Kidney (tissue), 14 donors: ENCODE data around the gene HOXD12. TPM values are rescaled to one million over a fixed set of nuclear protein-coding genes. Genes with fewer than 3 reads are reported as not detected.

ENCODE experiments used
- DNase-seq, 5 donors: peaks; one replicate each; pipeline ENCODE4 v3.0.0-alpha.2; 2013 to 2020
- FAIRE-seq: peaks from 2 replicates; lab custom pipeline; 2012; peaks lifted over from hg19 to GRCh38; lab: Jason Lieb, UNC
- H3K27ac ChIP-seq, 2 donors: one replicate each; pipeline ENCODE4 v1.7.0; 2013; ENCODE audit warnings: low read depth in 2 of 2, low read length in 2 of 2, inconsistent platforms in 1 of 2
- H3K27me3 ChIP-seq: one replicate; pipeline ENCODE4 v1.7.1; 2013; ENCODE audit warnings: low read length, inconsistent platforms; ENCODE audit not compliant: control insufficient read depth, insufficient read depth
- H3K36me3 ChIP-seq, 3 donors: one replicate each; pipeline versions ENCODE4 v1.7.0 to v1.7.1; 2013; ENCODE audit warnings: low read length in 3 of 3, control low read depth in 1 of 3, inconsistent platforms in 1 of 3; ENCODE audit not compliant: insufficient read depth in 3 of 3, control insufficient read depth in 2 of 3
- H3K4me1 ChIP-seq, 3 donors: one replicate each; pipeline versions ENCODE4 v1.7.0 to v1.7.1; 2013; ENCODE audit warnings: low read length in 3 of 3, inconsistent platforms in 1 of 3, low read depth in 1 of 3; ENCODE audit not compliant: control insufficient read depth in 2 of 3, insufficient read depth in 2 of 3
- H3K4me3 ChIP-seq, 3 donors: one replicate each; pipeline versions ENCODE4 v1.7.0 to v1.8.1; 2013; ENCODE audit warnings: low read length in 3 of 3, control low read depth in 1 of 3, inconsistent platforms in 1 of 3
- H3K9ac ChIP-seq, 3 donors: one replicate each; pipeline versions ENCODE4 v1.7.0 to v1.7.1; 2013; ENCODE audit warnings: low read length in 3 of 3, control low read depth in 1 of 3, inconsistent platforms in 1 of 3
- H3K9me3 ChIP-seq, 3 donors: one replicate each; pipeline versions ENCODE4 v1.7.0 to v1.7.1; 2013; ENCODE audit warnings: low read length in 3 of 3, control low read depth in 1 of 3, inconsistent platforms in 1 of 3; ENCODE audit not compliant: control insufficient read depth in 2 of 3, insufficient read depth in 1 of 3
- intact Hi-C: fragments of 100-400 bp; cut with DNase I; formaldehyde crosslinking; loops from one replicate; pipeline ENCODE4 v1.11.1; 2022
- microRNA-seq: library from miRNA; unstranded; fragments of <30 nt; microRNA quantifications from one replicate; pipeline ENCODE4 v1.2.0, GENCODE V29; 2020
- polyA plus RNA-seq: library from polyadenylated mRNA; stranded (reverse); fragments of 350-450 nt; fragmentation: Illumina TruSeq; extraction: RNeasy Lipid Tissue Mini Kit (QIAGEN cat#74804); gene quantifications from one replicate; pipeline ENCODE4 v1.2.3, GENCODE V29; 2014; ENCODE audit warnings: low read depth, low replicate concordance; ENCODE audit not compliant: insufficient read depth
- total RNA-seq: library from RNA; stranded (reverse); fragmentation: NEBNext Ultra II Directional; extraction: Animal tissue kit (Norgen Biotek cat#: 25700); gene quantifications from one replicate; pipeline ENCODE4 v1.2.1, GENCODE V29; 2021
- TF ChIP-seq, protein P1 (sequence below): IDR thresholded peaks from 3 replicates; pipeline ENCODE4 v1.5.1; 2012; ENCODE audit warnings: mild to moderate bottlenecking, moderate library complexity, borderline replicate concordance; ENCODE audit not compliant: insufficient read depth; ENCODE audit errors: extremely low read depth
- donor health status: control.
- donor health status: control.
- donor health status: control.
- donor health status: control.
- donor health status: control.
- donor health status: DM: yes; HTN: yes; CAD: no.
- donor health status: Normal renal cell carcinoma (clear cell type).

The HOXD12 gene
- total and polyA plus RNA-seq, 2 donors from 2014 or later: not detected

DNA sequence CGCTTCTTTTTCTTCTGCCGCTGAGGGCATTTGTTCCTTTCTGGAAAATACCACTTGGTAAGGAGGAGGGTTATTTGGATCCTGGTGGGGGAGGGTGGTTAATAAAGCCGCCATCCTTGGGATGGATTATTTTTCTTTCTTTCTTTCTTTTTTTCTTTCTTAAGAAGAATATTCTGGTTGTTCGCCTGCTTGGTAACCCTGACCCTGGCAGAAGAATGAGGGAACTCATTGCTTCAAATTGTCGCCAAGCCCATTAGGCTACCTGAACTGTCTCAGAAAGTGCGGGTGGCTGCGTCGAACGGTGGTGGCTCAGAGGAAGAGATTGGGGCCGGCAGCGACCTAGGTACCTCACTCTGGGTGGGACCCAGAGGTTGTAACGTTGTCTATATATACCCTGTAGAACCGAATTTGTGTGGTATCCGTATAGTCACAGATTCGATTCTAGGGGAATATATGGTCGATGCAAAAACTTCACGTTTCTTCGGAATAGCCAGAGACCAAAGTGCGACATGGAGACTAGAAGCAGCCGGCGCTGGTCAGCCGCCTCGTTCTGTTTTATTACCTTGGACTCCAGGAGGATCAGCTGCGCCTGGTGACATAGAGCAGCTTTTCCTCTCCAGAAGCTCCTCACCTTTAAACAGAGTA lies 50.5 kb downstream of the HOXD12 start:
- H3K27ac ChIP-seq: peak overlapping the region; percentile 89 to 93
- no peak for FAIRE-seq
- peak overlapping the region in 2 of 3 donors; percentile 33 to 78 for H3K9ac ChIP-seq
- TF ChIP-seq, protein P1, sequence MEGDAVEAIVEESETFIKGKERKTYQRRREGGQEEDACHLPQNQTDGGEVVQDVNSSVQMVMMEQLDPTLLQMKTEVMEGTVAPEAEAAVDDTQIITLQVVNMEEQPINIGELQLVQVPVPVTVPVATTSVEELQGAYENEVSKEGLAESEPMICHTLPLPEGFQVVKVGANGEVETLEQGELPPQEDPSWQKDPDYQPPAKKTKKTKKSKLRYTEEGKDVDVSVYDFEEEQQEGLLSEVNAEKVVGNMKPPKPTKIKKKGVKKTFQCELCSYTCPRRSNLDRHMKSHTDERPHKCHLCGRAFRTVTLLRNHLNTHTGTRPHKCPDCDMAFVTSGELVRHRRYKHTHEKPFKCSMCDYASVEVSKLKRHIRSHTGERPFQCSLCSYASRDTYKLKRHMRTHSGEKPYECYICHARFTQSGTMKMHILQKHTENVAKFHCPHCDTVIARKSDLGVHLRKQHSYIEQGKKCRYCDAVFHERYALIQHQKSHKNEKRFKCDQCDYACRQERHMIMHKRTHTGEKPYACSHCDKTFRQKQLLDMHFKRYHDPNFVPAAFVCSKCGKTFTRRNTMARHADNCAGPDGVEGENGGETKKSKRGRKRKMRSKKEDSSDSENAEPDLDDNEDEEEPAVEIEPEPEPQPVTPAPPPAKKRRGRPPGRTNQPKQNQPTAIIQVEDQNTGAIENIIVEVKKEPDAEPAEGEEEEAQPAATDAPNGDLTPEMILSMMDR: no peak
- intact Hi-C loops: loop anchor here (10.0 kb wide), 2 partner anchors 305 to 405 kb away; no protein-coding TSS in a partner anchor
- peak in 4 of 5 donors; percentile 39 to 63 (median 50) for DNase-seq
- H3K4me1 ChIP-seq: peaks cover 10 to 19% (median 14%) of the 10 kb centered on the region in 3 donors
- peak overlapping the region; percentile 11 to 75 (median 17) for H3K4me3 ChIP-seq
- H3K9me3 ChIP-seq: no peaks in the 10 kb centered on the region
- no peaks in the 10 kb centered on the region for H3K27me3 ChIP-seq
- H3K36me3 ChIP-seq: peaks cover 2 to 10% (median 6%) of the 10 kb centered on the region in 3 donors

DNA sequence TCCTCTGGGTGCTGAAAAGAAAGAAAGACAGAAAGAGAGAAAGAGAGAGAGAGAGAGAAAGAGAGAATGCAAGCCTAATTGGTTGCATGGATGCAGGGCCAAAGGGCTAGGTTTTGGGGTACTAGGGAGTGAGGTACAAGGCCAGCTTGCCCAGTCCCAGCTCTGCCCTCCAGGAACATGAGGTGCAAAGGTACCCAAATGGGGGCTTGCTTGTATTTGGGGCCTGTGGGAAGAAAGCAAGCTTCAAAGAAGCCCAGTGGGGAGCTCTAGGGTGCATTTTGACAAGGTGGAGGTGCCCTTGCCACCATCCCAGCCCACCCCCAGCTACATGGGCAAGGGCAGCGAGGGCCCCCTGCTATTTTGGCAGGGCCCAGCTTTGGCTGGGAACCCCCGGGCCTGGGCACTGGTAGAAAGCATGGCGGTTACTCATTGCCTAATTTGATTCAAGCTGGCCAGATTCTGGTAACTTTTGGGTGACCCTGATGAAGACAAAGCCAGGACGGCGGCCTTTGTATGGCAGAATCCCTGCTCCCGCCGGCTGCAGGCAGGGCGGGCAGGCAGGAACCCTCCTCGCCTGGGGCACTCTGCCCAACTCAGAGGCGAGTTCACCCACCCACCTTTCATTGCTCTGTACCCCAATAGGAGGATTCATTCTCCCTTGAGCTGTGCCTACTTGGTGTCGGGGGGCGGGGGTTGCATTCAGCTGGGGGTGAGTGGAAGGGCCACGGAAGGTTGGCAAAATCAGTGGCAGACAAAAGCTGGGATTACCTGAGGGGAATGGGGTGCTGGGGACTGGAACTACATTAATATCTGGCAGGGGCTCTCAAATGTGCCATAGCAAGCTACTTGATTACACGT lies 51.2 kb downstream of the HOXD12 start:
- Histone ChIP-seq H3K4me3 (peak overlapping the region; percentile 52 to 75 (median 64)), H3K27me3 (no peaks in the 10 kb centered on the region), H3K9me3 (no peaks in the 10 kb centered on the region), H3K36me3 (peaks cover 2 to 10% (median 6%) of the 10 kb centered on the region in 3 donors), H3K4me1 (peaks cover 7 to 13% (median 12%) of the 10 kb centered on the region in 3 donors), H3K9ac (peak overlapping the region in 2 of 3 donors; percentile 33 to 78), H3K27ac (peak overlapping the region; percentile 88 to 93)
- FAIRE-seq: no peak
- intact Hi-C loops: no loop called here
- DNase-seq: peak in 3 of 5 donors; percentile 39 to 69 (median 52)
- TF ChIP-seq, protein P1: no peak

DNA sequence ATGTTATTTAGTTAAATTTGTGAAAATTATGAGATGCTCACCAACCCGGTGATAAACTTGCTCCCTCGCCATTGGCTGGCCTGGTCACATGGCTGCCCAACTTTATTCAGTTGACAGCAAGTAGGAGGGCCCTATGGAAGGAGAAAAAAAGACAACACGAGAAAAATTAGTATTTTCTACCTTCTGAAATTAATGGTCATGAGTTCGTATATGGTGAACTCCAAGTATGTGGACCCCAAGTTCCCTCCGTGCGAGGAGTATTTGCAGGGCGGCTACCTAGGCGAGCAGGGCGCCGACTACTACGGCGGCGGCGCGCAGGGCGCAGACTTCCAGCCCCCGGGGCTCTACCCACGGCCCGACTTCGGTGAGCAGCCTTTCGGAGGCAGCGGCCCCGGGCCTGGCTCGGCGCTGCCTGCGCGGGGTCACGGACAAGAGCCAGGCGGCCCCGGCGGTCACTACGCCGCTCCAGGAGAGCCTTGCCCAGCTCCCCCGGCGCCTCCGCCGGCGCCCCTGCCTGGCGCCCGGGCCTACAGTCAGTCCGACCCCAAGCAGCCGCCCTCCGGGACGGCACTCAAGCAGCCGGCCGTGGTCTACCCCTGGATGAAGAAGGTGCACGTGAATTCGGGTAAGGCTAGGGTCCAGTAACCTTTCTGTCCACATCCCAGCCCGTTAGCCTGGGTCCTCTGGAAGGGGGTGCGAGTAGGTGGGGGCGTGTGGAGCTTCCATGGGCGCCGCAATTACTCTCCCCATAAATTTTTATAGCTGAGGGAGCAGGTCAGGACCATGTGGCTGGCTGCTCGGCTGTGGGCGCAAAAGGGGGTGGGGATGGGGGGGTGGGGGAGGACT lies 52.1 kb downstream of the HOXD12 start, which contains the start of gene HOXD4:
HOXD4 (plus strand) TSS at position 109 of the 846 bp plus-strand sequence; CDS start at position 193, 84 bp downstream.
- intact Hi-C loops: no loop called here
- H3K27ac ChIP-seq: peak within 1 kb of the TSS; percentile 88 to 93
- peaks cover 3 to 13% (median 12%) of the 10 kb centered on the region in 3 donors for H3K4me1 ChIP-seq
- H3K9me3 ChIP-seq: no peaks in the 10 kb centered on the region
- TF ChIP-seq, protein P1: no peak
- FAIRE-seq (no peak), DNase-seq (peak in 3 of 5 donors; percentile 84 to 88 (median 85))
- peak within 1 kb of the TSS in 2 of 3 donors; percentile 69 to 84 for H3K9ac ChIP-seq
- peaks cover 2 to 10% (median 6%) of the 10 kb centered on the region in 3 donors for H3K36me3 ChIP-seq
- H3K4me3 ChIP-seq: peak within 1 kb of the TSS; percentile 52 to 75 (median 64)
- H3K27me3 ChIP-seq: no peaks in the 10 kb centered on the region

Small RNA genes within 50 kb of the gene (microRNA-seq; reads per million reads assigned to microRNA genes)
- 45,537 reads per million, percentile 98 among the genes with 10 or more reads in this experiment for gene MIR10B

Other genes with a start within 250 kb of the HOXD12 start
- 29.0 TPM for gene LNPK, start 97.5 kb upstream of the HOXD12 start, total RNA-seq
- 5.1 TPM for gene LNPK, start 97.5 kb upstream of the HOXD12 start, polyA plus RNA-seq
- gene EVX2, start 15.8 kb upstream of the HOXD12 start, total RNA-seq: not detected
- not detected for gene EVX2, start 15.8 kb upstream of the HOXD12 start, polyA plus RNA-seq
- gene HOXD13, start 7.1 kb upstream of the HOXD12 start, total RNA-seq: not detected
- not detected for gene HOXD13, start 7.1 kb upstream of the HOXD12 start, polyA plus RNA-seq
- 15.9 TPM for gene HOXD11, start 7.5 kb downstream of the HOXD12 start, total RNA-seq
- gene HOXD11, start 7.5 kb downstream of the HOXD12 start, polyA plus RNA-seq: 5.8 TPM
- gene HOXD10, start 17.0 kb downstream of the HOXD12 start, total RNA-seq: 35.4 TPM
- 28.2 TPM for gene HOXD10, start 17.0 kb downstream of the HOXD12 start, polyA plus RNA-seq
- 36.5 TPM for gene HOXD9, start 22.9 kb downstream of the HOXD12 start, total RNA-seq
- gene HOXD9, start 22.9 kb downstream of the HOXD12 start, polyA plus RNA-seq: 36.4 TPM
- gene HOXD8, start 29.9 kb downstream of the HOXD12 start, total RNA-seq: 76.5 TPM
- gene HOXD8, start 29.9 kb downstream of the HOXD12 start, polyA plus RNA-seq: 122 TPM
- 27.8 TPM for gene HOXD4, start 51.8 kb downstream of the HOXD12 start, total RNA-seq
- gene HOXD4, start 51.8 kb downstream of the HOXD12 start, polyA plus RNA-seq: 12.1 TPM
- 29.3 TPM for gene HOXD3, start 57.5 kb downstream of the HOXD12 start, total RNA-seq
- 16.9 TPM for gene HOXD3, start 57.5 kb downstream of the HOXD12 start, polyA plus RNA-seq
- gene HOXD1, start 88.9 kb downstream of the HOXD12 start, total RNA-seq: 11.3 TPM
- 4.3 TPM for gene HOXD1, start 88.9 kb downstream of the HOXD12 start, polyA plus RNA-seq
- gene MTX2, start 169.6 kb downstream of the HOXD12 start, total RNA-seq: 23.6 TPM
- 120 TPM for gene MTX2, start 169.6 kb downstream of the HOXD12 start, polyA plus RNA-seq